ENCODE results near the gene DNAH3. TPM values are rescaled to one million over a fixed set of nuclear protein-coding genes. Genes with fewer than 3 reads are reported as not detected.

DNAH3 gene
- total and polyA plus RNA-seq, 2 of the 8 experiments (the other 6 are each of a cell fraction or from before 2014, with no cell fraction given), result 0.57 to 0.71 TPM

DNA sequence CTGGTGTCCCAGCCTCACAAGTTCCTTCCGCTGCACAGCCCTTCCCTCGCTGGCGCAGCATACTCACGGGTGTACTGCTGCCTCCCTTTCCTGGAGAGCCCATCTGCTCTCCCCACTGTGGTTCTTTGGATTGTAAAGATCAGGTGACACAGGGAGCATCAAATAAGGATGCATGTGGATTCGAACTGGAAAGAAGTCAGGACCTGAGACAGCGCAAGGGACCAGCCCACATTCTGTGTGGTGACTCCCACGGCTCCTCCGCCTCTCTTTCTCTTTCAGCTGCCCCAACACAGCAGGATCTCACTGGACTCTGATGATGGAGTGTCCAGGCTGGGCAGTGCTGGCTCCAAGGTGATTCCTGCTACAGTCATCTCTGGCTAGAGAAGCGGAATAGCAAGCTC lies 15.9 kb upstream of the DNAH3 start (continued):
- TF ChIP-seq, protein P1, sequence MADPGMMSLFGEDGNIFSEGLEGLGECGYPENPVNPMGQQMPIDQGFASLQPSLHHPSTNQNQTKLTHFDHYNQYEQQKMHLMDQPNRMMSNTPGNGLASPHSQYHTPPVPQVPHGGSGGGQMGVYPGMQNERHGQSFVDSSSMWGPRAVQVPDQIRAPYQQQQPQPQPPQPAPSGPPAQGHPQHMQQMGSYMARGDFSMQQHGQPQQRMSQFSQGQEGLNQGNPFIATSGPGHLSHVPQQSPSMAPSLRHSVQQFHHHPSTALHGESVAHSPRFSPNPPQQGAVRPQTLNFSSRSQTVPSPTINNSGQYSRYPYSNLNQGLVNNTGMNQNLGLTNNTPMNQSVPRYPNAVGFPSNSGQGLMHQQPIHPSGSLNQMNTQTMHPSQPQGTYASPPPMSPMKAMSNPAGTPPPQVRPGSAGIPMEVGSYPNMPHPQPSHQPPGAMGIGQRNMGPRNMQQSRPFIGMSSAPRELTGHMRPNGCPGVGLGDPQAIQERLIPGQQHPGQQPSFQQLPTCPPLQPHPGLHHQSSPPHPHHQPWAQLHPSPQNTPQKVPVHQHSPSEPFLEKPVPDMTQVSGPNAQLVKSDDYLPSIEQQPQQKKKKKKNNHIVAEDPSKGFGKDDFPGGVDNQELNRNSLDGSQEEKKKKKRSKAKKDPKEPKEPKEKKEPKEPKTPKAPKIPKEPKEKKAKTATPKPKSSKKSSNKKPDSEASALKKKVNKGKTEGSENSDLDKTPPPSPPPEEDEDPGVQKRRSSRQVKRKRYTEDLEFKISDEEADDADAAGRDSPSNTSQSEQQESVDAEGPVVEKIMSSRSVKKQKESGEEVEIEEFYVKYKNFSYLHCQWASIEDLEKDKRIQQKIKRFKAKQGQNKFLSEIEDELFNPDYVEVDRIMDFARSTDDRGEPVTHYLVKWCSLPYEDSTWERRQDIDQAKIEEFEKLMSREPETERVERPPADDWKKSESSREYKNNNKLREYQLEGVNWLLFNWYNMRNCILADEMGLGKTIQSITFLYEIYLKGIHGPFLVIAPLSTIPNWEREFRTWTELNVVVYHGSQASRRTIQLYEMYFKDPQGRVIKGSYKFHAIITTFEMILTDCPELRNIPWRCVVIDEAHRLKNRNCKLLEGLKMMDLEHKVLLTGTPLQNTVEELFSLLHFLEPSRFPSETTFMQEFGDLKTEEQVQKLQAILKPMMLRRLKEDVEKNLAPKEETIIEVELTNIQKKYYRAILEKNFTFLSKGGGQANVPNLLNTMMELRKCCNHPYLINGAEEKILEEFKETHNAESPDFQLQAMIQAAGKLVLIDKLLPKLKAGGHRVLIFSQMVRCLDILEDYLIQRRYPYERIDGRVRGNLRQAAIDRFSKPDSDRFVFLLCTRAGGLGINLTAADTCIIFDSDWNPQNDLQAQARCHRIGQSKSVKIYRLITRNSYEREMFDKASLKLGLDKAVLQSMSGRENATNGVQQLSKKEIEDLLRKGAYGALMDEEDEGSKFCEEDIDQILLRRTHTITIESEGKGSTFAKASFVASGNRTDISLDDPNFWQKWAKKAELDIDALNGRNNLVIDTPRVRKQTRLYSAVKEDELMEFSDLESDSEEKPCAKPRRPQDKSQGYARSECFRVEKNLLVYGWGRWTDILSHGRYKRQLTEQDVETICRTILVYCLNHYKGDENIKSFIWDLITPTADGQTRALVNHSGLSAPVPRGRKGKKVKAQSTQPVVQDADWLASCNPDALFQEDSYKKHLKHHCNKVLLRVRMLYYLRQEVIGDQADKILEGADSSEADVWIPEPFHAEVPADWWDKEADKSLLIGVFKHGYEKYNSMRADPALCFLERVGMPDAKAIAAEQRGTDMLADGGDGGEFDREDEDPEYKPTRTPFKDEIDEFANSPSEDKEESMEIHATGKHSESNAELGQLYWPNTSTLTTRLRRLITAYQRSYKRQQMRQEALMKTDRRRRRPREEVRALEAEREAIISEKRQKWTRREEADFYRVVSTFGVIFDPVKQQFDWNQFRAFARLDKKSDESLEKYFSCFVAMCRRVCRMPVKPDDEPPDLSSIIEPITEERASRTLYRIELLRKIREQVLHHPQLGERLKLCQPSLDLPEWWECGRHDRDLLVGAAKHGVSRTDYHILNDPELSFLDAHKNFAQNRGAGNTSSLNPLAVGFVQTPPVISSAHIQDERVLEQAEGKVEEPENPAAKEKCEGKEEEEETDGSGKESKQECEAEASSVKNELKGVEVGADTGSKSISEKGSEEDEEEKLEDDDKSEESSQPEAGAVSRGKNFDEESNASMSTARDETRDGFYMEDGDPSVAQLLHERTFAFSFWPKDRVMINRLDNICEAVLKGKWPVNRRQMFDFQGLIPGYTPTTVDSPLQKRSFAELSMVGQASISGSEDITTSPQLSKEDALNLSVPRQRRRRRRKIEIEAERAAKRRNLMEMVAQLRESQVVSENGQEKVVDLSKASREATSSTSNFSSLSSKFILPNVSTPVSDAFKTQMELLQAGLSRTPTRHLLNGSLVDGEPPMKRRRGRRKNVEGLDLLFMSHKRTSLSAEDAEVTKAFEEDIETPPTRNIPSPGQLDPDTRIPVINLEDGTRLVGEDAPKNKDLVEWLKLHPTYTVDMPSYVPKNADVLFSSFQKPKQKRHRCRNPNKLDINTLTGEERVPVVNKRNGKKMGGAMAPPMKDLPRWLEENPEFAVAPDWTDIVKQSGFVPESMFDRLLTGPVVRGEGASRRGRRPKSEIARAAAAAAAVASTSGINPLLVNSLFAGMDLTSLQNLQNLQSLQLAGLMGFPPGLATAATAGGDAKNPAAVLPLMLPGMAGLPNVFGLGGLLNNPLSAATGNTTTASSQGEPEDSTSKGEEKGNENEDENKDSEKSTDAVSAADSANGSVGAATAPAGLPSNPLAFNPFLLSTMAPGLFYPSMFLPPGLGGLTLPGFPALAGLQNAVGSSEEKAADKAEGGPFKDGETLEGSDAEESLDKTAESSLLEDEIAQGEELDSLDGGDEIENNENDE (IDR thresholded peaks at IDR 0.05; ENCODE audit: insufficient replicate concordance, low read length), result no peak
- TF ChIP-seq CTBP2 (IDR thresholded peaks at IDR 0.05; ENCODE audit: borderline replicate concordance, insufficient read depth, insufficient read length, low read length) (no peak), HDAC6 (IDR thresholded peaks at IDR 0.05; ENCODE audit: low read depth, low read length) (no peak), MAFK (IDR thresholded peaks at IDR 0.05; ENCODE audit: low read depth, low read length) (no peak), NANOG (IDR thresholded peaks at IDR 0.05; ENCODE audit: insufficient read depth, low read depth, low read length, poor library complexity, severe bottlenecking) (no peak)
- TF ChIP-seq, protein P2, sequence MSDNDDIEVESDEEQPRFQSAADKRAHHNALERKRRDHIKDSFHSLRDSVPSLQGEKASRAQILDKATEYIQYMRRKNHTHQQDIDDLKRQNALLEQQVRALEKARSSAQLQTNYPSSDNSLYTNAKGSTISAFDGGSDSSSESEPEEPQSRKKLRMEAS (IDR thresholded peaks at IDR 0.05), result no peak
- TF ChIP-seq, protein P3, sequence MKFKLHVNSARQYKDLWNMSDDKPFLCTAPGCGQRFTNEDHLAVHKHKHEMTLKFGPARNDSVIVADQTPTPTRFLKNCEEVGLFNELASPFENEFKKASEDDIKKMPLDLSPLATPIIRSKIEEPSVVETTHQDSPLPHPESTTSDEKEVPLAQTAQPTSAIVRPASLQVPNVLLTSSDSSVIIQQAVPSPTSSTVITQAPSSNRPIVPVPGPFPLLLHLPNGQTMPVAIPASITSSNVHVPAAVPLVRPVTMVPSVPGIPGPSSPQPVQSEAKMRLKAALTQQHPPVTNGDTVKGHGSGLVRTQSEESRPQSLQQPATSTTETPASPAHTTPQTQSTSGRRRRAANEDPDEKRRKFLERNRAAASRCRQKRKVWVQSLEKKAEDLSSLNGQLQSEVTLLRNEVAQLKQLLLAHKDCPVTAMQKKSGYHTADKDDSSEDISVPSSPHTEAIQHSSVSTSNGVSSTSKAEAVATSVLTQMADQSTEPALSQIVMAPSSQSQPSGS (IDR thresholded peaks at IDR 0.05; ENCODE audit: low read length), result no peak
- TF ChIP-seq, protein P4, sequence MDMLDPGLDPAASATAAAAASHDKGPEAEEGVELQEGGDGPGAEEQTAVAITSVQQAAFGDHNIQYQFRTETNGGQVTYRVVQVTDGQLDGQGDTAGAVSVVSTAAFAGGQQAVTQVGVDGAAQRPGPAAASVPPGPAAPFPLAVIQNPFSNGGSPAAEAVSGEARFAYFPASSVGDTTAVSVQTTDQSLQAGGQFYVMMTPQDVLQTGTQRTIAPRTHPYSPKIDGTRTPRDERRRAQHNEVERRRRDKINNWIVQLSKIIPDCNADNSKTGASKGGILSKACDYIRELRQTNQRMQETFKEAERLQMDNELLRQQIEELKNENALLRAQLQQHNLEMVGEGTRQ (IDR thresholded peaks at IDR 0.05; ENCODE audit: low read length), result no peak

Measured in H1 (cell line).